ENCODE results near the gene PPFIA3. TPM values are rescaled to one million over a fixed set of nuclear protein-coding genes. Genes with fewer than 3 reads are reported as not detected.
A peak's percentile ranks its signal among the peaks of the same experiment; 100 is the strongest.

PPFIA3 gene
- polyA plus RNA-seq, 1 of the 3 experiments (the other 2 are of a cell fraction): 5.7 TPM

GRCh38 chr19:49085020-49085867 is 34.1 kb upstream of the PPFIA3 start, which contains the start of gene SNRNP70:
Gene SNRNP70, plus strand, starts transcription at chr19:49085451. Its CDS starts 964 bp downstream, at chr19:49086415.
- ChIA-PET CTCF (interaction anchor here (2.2 to 4.3 kb wide), 3 partner anchors 13 to 114 kb away, joined by 10 to 40 read pairs (median 19); no protein-coding TSS in a partner anchor), POLR2A (no interaction called here)
- Histone ChIP-seq H3K79me2 (ENCODE audit: insufficient read depth) (peaks cover 53% of the 10 kb centered on the region), H3K9ac (peak within 1 kb of the TSS; percentile 98), H2AFZ (ENCODE audit: low read depth) (peak within 1 kb of the TSS; percentile 71), H3K27ac (ENCODE audit: low read depth in 2 of 2, low read length in 1 of 2) (peak within 1 kb of the TSS; percentile 77 to 89), H3K4me3 (ENCODE audit: low read depth in 2 of 2, low read length in 1 of 2) (peak within 1 kb of the TSS; percentile 78 to 99), H4K20me1 (ENCODE audit: insufficient read depth) (peaks cover 47% of the 10 kb centered on the region), H3K27me3 (ENCODE audit: insufficient read depth) (no peaks in the 10 kb centered on the region), H3K4me2 (peak within 1 kb of the TSS; percentile 99), H3K9me2 (no peaks in the 10 kb centered on the region), H3K9me3 (no peaks in the 10 kb centered on the region), H3K36me3 (replicated peaks in 1 of 2; ENCODE audit: control insufficient read depth in 1 of 2, insufficient read depth in 2 of 2, low read length in 1 of 2) (peaks cover 14 to 27% of the 10 kb centered on the region in 2 experiments), H3K4me1 (ENCODE audit: control insufficient read depth in 1 of 2, insufficient read depth in 2 of 2, low read depth in 1 of 2, low read length in 1 of 2) (peaks cover 10 to 12% of the 10 kb centered on the region in 2 experiments; a peak in 1 of 4 replicates), H3F3A (replicated peaks; ENCODE audit: insufficient read depth) (no peaks in the 10 kb centered on the region)
- DNase-seq: peak; percentile 100
- under 1% methylated on average over 68 of the region's 89 CpGs for WGBS (ENCODE audit: low lambda C conversion rate)
- TF ChIP-seq TAF1 (IDR thresholded peaks at IDR 0.05; ENCODE audit: borderline replicate concordance, low read depth, low read length) (peak; percentile 97), MXI1 (IDR thresholded peaks at IDR 0.05; ENCODE audit: low read depth, low read length) (peak; percentile 81), MAX (IDR thresholded peaks at IDR 0.05; ENCODE audit: low read depth) (peak; percentile 58; the same call in 1 of the 2 replicates), USF1 (IDR thresholded peaks at IDR 0.05; ENCODE audit: borderline replicate concordance, low read depth) (no peak), GATA2 (CRISPR knock-in tag; IDR thresholded peaks at IDR 0.05) (peak; percentile 50), TCF12 (IDR thresholded peaks at IDR 0.05) (peak; percentile 24; the same call in 1 of the 2 replicates), MEF2A (IDR thresholded peaks at IDR 0.05; ENCODE audit: borderline replicate concordance, low read depth) (no peak), RFX5 (IDR thresholded peaks at IDR 0.05; ENCODE audit: low read length) (no peak), REST (IDR thresholded peaks at IDR 0.05; ENCODE audit: low read depth, low read length) (peak; percentile 77), FOSL2 (IDR thresholded peaks at IDR 0.05; ENCODE audit: borderline replicate concordance, low read depth) (no peak), EZH2phosphoT487 (IDR thresholded peaks at IDR 0.05; ENCODE audit: borderline replicate concordance, low read depth) (no peak), SIN3A (IDR thresholded peaks at IDR 0.05; ENCODE audit: borderline replicate concordance, low read depth, low read length) (no peak), ELF1 (IDR thresholded peaks at IDR 0.05) (peak; percentile 90), NRF1 (IDR thresholded peaks at IDR 0.05; ENCODE audit: low read depth, low read length) (peak; percentile 93), TEAD4 (IDR thresholded peaks at IDR 0.05; ENCODE audit: borderline replicate concordance, insufficient read depth) (0 out of 2 replicates have a peak, but pooled peaks have one; percentile 11), POLR2AphosphoS5 (IDR thresholded peaks at IDR 0.05; ENCODE audit: low read depth, low read length) (peak; percentile 83), PBX3 (IDR thresholded peaks at IDR 0.05) (peak; percentile 72), ZBTB33 (IDR thresholded peaks at IDR 0.05; ENCODE audit: borderline replicate concordance, low read depth) (peak; percentile 94), NFIC (IDR thresholded peaks at IDR 0.05; ENCODE audit: borderline replicate concordance) (peak; percentile 84), RXRA (IDR thresholded peaks at IDR 0.05; ENCODE audit: borderline replicate concordance, low read depth) (no peak), IRF3 (IDR thresholded peaks at IDR 0.05; ENCODE audit: low read depth, low read length) (no peak), CHD2 (IDR thresholded peaks at IDR 0.05; ENCODE audit: low read length, partially characterized antibody) (peak; percentile 98), EP300 (IDR thresholded peaks at IDR 0.05; ENCODE audit: borderline replicate concordance in 1 of 2, low read depth in 1 of 2, low read length in 1 of 2) (no peak)
